ENCODE data around the gene DNLZ.
A peak's percentile ranks its signal among the peaks of the same experiment; 100 is the strongest.

DNA sequence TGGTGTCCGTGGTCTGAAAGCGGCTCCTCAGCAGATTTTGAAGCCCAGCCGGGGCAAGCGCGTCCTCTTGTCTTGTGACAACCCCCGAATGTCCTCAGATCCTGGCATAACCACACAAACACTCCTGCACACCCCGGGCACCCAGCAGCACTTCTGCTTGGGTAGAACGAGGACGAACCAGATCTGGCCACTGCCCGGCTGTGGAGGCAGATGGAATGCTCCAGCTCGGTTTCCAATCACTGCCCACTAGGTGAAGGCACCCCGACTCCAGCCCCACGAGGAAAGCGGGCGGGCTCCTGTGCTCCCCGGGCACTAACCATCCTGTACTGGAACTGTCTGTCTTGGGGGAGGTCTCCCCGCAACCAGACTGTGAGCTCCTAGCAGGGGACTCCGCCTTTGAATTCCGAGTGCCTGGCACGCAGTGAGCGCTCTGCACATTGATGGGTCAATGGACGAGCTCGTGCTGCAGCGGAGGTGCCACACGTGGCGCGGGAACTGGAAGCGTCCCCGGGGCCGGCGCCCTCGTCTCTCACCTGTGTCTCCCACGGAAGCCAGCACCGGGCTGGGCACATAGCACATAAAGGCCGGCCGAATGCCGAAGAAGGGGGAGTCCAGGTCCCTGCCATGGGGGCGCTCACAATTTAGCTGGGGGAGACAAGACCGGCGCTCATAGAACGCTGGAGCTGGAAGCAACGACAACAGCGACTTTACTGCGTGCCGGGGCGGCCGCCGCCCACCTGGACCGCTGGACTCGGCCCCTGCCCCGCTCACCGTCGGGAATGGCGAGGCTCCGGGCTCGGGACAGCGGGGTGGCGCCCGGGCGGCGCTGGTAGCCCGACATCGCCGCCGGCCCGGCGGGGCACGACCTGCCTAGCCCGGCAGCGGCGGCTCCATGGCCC, 46.3 kb upstream of the DNLZ start:
- no peak for TF ChIP-seq POLR2A (IDR thresholded peaks at IDR 0.05; ENCODE audit: low read depth, low read length)
- no peak for TF ChIP-seq POLR2AphosphoS5 (IDR thresholded peaks at IDR 0.05; ENCODE audit: insufficient read depth, low read depth, low read length)
- TF ChIP-seq JUN (IDR thresholded peaks at IDR 0.05; ENCODE audit: borderline replicate concordance, insufficient read depth, insufficient read length, low read depth), result no peak
- TF ChIP-seq CTCF (IDR thresholded peaks at IDR 0.05; ENCODE audit: extremely low read depth in 1 of 2, insufficient read depth in 1 of 2, low read depth in 1 of 2, low read length in 2 of 2), result no peak
- peak; percentile 72 for TF ChIP-seq MAX (IDR thresholded peaks at IDR 0.05; ENCODE audit: insufficient read depth, insufficient read length)
- no peak for TF ChIP-seq EZH2 (IDR thresholded peaks at IDR 0.05; ENCODE audit: borderline replicate concordance, low read depth, low read length, severe bottlenecking)

Measured in endothelial cell of umbilical vein (primary cell).